BJ (cell line): Measurements from ENCODE around the gene SPAG16. TPM values are rescaled to one million over a fixed set of nuclear protein-coding genes. Genes with fewer than 3 reads are reported as not detected.

Source experiments
- CTCF ChIA-PET: fragments of 350-600 bp; formaldehyde crosslinking; extraction: SDS; loops from one replicate; lab custom pipeline; 2021; ENCODE audit warnings: antibody characterized with exemption, inconsistent platforms; lab: Yijun Ruan, JAX
- POLR2A ChIA-PET: fragments of 300-600 bp; sonication (Branson Sonifier 250); formaldehyde crosslinking; extraction: SDS; loops from one replicate; lab custom pipeline; 2021; ENCODE audit warnings: antibody characterized with exemption; lab: Charles Lee
- DNase-seq: peaks from one replicate; pipeline ENCODE4 v3.0.0-alpha.2; 2011; ENCODE audit warnings: low read depth
- H3K27me3 ChIP-seq: 2 replicates; pipeline ENCODE4 v1.6.0; 2011; ENCODE audit warnings: low read length; ENCODE audit not compliant: control insufficient read depth, insufficient read depth
- H3K36me3 ChIP-seq: 2 replicates; pipeline ENCODE4 v1.5.1; 2011; ENCODE audit warnings: low read length; ENCODE audit not compliant: control insufficient read depth, insufficient read depth
- H3K4me3 ChIP-seq: 2 replicates; pipeline ENCODE4 v1.5.1; 2011; ENCODE audit warnings: low read depth, mild to moderate bottlenecking, control low read depth, low read length
- polyA plus RNA-seq: library from polyadenylated mRNA; depleted of rRNA; stranded (reverse); fragments of >200 nt; gene quantifications from 2 replicates; pipeline ENCODE4 v1.2.3, GENCODE V29; 2011
- TF ChIP-seq, protein P1 (sequence below): IDR thresholded peaks from 2 replicates; pipeline ENCODE4 v1.5.1; 2011; ENCODE audit warnings: low read depth, mild to moderate bottlenecking, control low read depth, inconsistent platforms, low read length, moderate library complexity; ENCODE audit not compliant: insufficient read depth

The SPAG16 gene
- polyA plus RNA-seq, 1 experiment, result 11.0 TPM

GRCh38 chr2:214376618-214377285, 1092.5 kb downstream of the SPAG16 start:
- TF ChIP-seq, protein P1, sequence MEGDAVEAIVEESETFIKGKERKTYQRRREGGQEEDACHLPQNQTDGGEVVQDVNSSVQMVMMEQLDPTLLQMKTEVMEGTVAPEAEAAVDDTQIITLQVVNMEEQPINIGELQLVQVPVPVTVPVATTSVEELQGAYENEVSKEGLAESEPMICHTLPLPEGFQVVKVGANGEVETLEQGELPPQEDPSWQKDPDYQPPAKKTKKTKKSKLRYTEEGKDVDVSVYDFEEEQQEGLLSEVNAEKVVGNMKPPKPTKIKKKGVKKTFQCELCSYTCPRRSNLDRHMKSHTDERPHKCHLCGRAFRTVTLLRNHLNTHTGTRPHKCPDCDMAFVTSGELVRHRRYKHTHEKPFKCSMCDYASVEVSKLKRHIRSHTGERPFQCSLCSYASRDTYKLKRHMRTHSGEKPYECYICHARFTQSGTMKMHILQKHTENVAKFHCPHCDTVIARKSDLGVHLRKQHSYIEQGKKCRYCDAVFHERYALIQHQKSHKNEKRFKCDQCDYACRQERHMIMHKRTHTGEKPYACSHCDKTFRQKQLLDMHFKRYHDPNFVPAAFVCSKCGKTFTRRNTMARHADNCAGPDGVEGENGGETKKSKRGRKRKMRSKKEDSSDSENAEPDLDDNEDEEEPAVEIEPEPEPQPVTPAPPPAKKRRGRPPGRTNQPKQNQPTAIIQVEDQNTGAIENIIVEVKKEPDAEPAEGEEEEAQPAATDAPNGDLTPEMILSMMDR, result no peak
- ChIA-PET POLR2A (no interaction called here), CTCF (no interaction called here)
- no peak overlapping the region for H3K4me3 ChIP-seq
- no peak for DNase-seq
- H3K36me3 ChIP-seq, result no peaks in the 10 kb centered on the region
- H3K27me3 ChIP-seq, result no peaks in the 10 kb centered on the region

- POLR2A ChIA-PET, result no interaction called here
- no peak for DNase-seq
Observed at GRCh38 chr2:214377286-214377624, 1093.0 kb downstream of the SPAG16 start.

DNA sequence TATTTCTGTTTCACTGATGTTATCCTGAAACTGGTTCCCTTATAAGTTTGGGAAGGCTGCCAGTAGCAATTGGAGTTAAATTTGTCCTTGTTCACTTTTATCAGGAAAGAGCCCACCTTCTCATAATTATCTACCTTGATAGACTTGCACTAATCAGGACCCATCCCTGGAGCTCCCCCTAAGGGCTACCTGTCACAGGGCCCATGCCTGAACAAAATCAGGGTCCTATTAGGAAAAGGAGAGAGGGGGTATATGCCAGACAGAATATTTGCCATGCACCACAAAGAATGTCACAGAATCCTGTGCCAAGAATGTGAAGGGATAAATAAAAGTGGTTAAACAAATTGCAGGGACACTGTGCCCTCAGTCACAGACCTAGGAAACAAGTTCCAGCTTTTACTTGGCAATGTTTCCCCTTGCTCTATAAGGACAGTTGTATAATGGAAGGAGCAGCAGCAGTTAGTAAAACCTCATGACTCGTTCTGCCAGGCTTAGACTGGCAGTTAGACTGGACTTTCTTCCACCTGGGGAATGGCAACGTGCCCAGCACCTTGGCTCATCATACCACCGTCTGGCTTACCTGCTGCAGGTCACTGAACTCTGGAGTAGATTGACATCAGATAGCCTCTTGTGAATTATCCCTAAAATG, 1094.3 kb downstream of the SPAG16 start:
- CTCF ChIA-PET, result no interaction called here
- TF ChIP-seq, protein P1, result no peak
- DNase-seq, result no peak

More at GRCh38 chr2:214377286-214377624, 1093.0 kb downstream of the SPAG16 start:
- TF ChIP-seq, protein P1, result no peak
- Histone ChIP-seq H3K4me3 (no peak overlapping the region), H3K36me3 (no peaks in the 10 kb centered on the region), H3K27me3 (no peaks in the 10 kb centered on the region)
- CTCF ChIA-PET, result no interaction called here

DNA sequence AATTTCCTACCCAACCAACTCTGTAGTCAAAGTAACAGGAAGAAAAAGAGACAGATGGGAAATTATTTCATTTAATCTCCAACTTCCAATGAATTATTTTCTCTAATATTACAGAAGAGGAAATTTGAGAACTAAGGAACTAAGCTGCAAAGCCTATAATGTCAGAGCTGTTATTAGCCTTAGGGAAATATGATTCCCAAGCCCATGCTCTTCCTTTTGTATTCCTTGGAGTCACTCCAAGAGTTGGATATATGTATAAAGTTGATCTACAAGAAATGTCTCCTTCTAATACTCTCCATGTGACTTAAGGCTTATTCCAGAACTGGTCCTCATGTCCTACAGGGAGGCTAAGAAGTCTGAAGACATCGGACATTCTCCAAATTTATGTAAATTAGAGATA, 1095.0 kb downstream of the SPAG16 start:
- no peaks in the 10 kb centered on the region for H3K27me3 ChIP-seq
- CTCF ChIA-PET, result no interaction called here
- no peaks in the 10 kb centered on the region for H3K36me3 ChIP-seq
- no peak for DNase-seq
- H3K4me3 ChIP-seq, result no peak overlapping the region
- POLR2A ChIA-PET, result no interaction called here
- TF ChIP-seq, protein P1, result no peak

More for the DNA sequence above, 1094.3 kb downstream of the SPAG16 start:
- POLR2A ChIA-PET, result no interaction called here
- Histone ChIP-seq H3K27me3 (no peaks in the 10 kb centered on the region), H3K36me3 (no peaks in the 10 kb centered on the region), H3K4me3 (no peak overlapping the region)

DNA sequence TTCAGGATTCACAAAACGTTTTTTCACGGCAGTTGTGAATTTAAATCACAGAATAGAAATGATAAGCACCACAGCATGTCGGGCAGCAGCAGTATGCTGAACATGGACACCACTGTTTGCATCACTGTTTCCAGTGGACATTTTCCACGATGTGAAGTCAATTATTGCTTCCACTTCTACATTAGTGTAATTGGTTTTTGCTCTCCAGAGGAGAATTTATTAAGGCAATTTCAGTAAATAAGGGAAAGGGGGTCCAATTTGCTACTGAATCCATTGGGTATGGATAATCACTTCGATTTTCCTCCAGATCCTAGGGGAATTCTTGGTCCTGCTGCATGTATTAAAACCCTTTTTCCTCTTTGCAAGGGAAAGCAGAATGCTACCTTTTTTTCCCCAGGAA, 1096.4 kb downstream of the SPAG16 start:
- no peaks in the 10 kb centered on the region for H3K36me3 ChIP-seq
- no peak for DNase-seq
- H3K27me3 ChIP-seq, result no peaks in the 10 kb centered on the region
- no peak overlapping the region for H3K4me3 ChIP-seq
- TF ChIP-seq, protein P1, result no peak
- CTCF ChIA-PET, result no interaction called here
- POLR2A ChIA-PET, result no interaction called here
